H1 (cell line): ENCODE measurements around the gene SIX5. TPM values are rescaled to one million over a fixed set of nuclear protein-coding genes. Genes with fewer than 3 reads are reported as not detected.

Experiments
- SIX5 ChIP-seq: IDR thresholded peaks from 2 replicates; pipeline ENCODE4 v1.6.1; 2011; ENCODE audit warnings: mild to moderate bottlenecking, low read depth, low read length
- polyA plus RNA-seq, 7 experiments: library from polyadenylated mRNA; depleted of rRNA in 3 of 7; stranded (reverse) in 5 of 7; unstranded in 2 of 7; fragments of >200 nt in 5 of 7; fragments of 200-250 nt in 2 of 7; gene quantifications; 1 replicate in 5 of 7; 2 replicates in 1 of 7; 4 replicates in 1 of 7; pipeline versions ENCODE4 v1.2.1 to v1.2.3, GENCODE V29; 2011 to 2013; ENCODE audit warnings: missing spikeins in 2 of 7, mixed read lengths in 2 of 7
- total RNA-seq: library from RNA; stranded (reverse); fragmentation: NEBNext Ultra II Directional; extraction: Animal tissue kit (Norgen Biotek cat#: 25700); gene quantifications from 2 replicates; pipeline ENCODE4 v1.2.1, GENCODE V29; 2021

The SIX5 gene
- total and polyA plus RNA-seq, 2 of the 8 experiments (the other 6 are each of a cell fraction or from before 2014, with no cell fraction given), result 20.9 to 24.2 TPM

DNA sequence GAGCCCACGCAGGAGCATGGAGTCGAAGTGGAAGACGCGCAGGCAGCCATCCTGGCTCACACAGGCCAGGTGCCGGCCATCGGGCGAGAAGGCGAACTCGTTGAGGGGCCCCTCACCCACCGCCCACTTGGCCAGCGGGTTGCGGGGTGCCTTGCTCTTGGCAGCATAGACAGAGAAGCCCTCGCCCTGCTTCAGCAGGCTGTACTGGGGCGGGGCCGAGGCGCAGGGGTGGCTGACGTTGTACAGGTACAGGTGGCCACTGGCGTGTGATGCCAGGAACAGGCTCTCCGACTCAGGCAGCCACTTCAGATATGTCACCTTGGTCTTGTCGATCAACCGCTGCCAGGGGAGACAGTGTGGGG, 17.5 kb upstream of the SIX5 start (continued):
- TF ChIP-seq SIX5, result no peak
